Loucy (cell line): ENCODE data around the gene SIL1.

Source experiments
- CTCF ChIP-seq: fragments of 200-600 bp; sonication (generic); conservative IDR thresholded peaks from 2 replicates; pipeline ENCODE4 v1.5.1; 2014; ENCODE audit warnings: mild to moderate bottlenecking, antibody characterized with exemption, low read length
- EZH2phosphoT487 ChIP-seq: fragments of 200-600 bp; IDR thresholded peaks from 2 replicates; pipeline ENCODE4 v1.6.1; 2018; ENCODE audit warnings: antibody characterized with exemption, mild to moderate bottlenecking, moderate library complexity, borderline replicate concordance

DNA sequence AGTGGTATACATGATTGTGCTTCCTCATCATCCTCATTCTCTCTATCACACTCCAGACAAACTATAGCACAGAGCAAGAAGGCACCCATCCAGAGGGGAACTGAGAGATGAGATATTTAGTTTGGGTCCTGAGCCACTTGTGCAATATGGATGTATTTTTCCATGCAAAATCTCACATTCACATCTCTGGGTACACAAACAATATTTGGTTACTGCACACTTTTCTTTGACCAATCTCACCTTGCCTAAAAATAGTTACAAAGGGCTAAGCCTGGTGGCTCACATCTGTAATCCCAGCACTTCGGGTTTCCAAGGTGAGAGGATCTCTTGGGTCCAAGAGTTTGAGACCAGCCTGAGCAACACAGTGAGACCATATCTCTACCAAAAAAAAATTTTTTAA lies 120.3 kb downstream of the SIL1 start:
- TF ChIP-seq CTCF (no peak), EZH2phosphoT487 (no peak)
